Endothelial cell of umbilical vein (primary cell): ENCODE data around the gene FLVCR2.

ENCODE experiments used
- CTCF ChIP-seq, 2 donors: IDR thresholded peaks; 1 replicate in 1 of 2; 2 replicates in 1 of 2; pipeline ENCODE4 v1.5.1; 2011; ENCODE audit warnings: low read length in 2 of 2, mild to moderate bottlenecking in 2 of 2, moderate library complexity in 2 of 2, control low read depth in 1 of 2, inconsistent platforms in 1 of 2, low read depth in 1 of 2; ENCODE audit not compliant: insufficient read depth in 1 of 2; ENCODE audit errors: extremely low read depth in 1 of 2
- EZH2 ChIP-seq: IDR thresholded peaks from 2 replicates; pipeline ENCODE4 v1.6.1; 2012; ENCODE audit warnings: borderline replicate concordance, low read depth, mild to moderate bottlenecking, moderate library complexity, low read length, inconsistent platforms; ENCODE audit not compliant: severe bottlenecking
- FOS ChIP-seq: IDR thresholded peaks from 2 replicates; pipeline ENCODE4 v1.6.1; 2011; ENCODE audit warnings: mild to moderate bottlenecking, low read length, moderate library complexity, borderline replicate concordance; ENCODE audit not compliant: insufficient read depth
- MAX ChIP-seq: IDR thresholded peaks from 2 replicates; pipeline ENCODE4 v1.6.1; 2011; ENCODE audit not compliant: insufficient read depth, insufficient read length
- MYC ChIP-seq: IDR thresholded peaks from one replicate; pipeline ENCODE4 v1.6.1; 2011; ENCODE audit warnings: mild to moderate bottlenecking, low read depth, low read length
- POLR2A ChIP-seq: IDR thresholded peaks from 2 replicates; pipeline ENCODE4 v1.6.1; 2012; ENCODE audit warnings: low read depth, mild to moderate bottlenecking, control low read depth, low read length
- POLR2AphosphoS5 ChIP-seq: IDR thresholded peaks from 2 replicates; pipeline ENCODE4 v1.6.1; 2012; ENCODE audit warnings: low read depth, mild to moderate bottlenecking, control low read depth, low read length, moderate library complexity; ENCODE audit not compliant: insufficient read depth

DNA sequence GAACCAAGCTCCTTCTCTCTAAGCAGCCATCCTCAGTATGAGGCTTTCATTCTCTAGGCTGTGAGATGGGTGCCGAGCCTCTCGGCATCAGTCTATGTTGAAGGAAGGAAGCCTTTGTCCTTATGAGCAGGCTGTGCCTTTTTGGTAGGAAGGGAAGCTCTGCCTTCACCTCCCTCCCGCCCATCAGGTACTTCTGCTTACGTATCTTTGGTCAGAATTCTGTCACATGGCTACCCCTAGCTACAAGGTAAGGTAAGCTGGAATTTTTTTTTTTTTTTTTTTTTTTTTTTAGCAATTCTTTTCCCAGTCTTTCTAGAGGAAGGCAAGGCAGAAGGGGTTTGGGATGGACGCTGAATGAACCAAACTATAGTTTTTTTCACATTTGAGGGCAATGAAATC, 39.3 kb upstream of the FLVCR2 start:
- TF ChIP-seq CTCF (IDR thresholded peaks at IDR 0.05; ENCODE audit: extremely low read depth in 1 of 2, insufficient read depth in 1 of 2, low read depth in 1 of 2, low read length in 2 of 2) = no peak
- no peak for TF ChIP-seq POLR2A
- no peak for TF ChIP-seq EZH2
- TF ChIP-seq POLR2AphosphoS5 = no peak
- TF ChIP-seq FOS = no peak
- no peak for TF ChIP-seq MAX
- no peak for TF ChIP-seq MYC
